ENCODE measurements around the gene PTPRN2. TPM values are rescaled to one million over a fixed set of nuclear protein-coding genes. Genes with fewer than 3 reads are reported as not detected.

The PTPRN2 gene
- total RNA-seq, 8 experiments from 2014 or later: 0.10 to 19.7 (median 10.8) TPM; not detected in 1

DNA sequence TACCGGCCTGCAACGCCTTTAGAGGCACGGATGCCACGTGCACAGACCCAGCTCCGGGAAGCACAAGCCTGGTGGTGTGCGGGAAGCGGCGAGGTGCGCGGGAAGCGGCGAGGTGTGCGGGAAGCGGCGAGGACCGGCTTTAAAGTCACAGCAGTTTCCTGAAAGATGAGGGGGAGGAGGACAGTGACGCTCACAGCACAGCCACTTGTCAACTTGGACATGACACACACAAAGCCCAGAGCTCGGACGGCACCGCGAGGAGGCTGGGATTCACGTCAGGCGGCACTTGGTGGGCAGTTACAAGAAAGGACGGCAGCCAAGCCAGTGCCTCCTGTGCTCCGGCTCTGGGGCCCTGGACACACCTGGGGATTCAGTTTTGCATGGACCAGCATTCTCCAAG is 724.9 kb downstream of the PTPRN2 start:
- H3K4me1 ChIP-seq (replicated peaks in 1 of 2): peaks cover 0 to 35% of the 10 kb centered on the region in 2 donors
- WGBS, 10 experiments: 60 to 86% (median 68%) methylated on average over 1 to 16 of the region's 25 CpGs; no CpG with 5 or more reads in 5 of the 10 experiments
- no peak overlapping the region for H3K4me3 ChIP-seq
- in situ Hi-C loops (cut with MboI; ENCODE audit: low pct_unique_long_range_greater_than_20kb in 2 of 9, low sequenced_read_pairs in 9 of 9, unreplicated experiment in 9 of 9): no loop called here
- no peak overlapping the region for H3K27ac ChIP-seq
- ATAC-seq (replicated peaks in 6 of 8): peak in 4 of 8 experiments; percentile 11 to 45 (median 30)

DNA sequence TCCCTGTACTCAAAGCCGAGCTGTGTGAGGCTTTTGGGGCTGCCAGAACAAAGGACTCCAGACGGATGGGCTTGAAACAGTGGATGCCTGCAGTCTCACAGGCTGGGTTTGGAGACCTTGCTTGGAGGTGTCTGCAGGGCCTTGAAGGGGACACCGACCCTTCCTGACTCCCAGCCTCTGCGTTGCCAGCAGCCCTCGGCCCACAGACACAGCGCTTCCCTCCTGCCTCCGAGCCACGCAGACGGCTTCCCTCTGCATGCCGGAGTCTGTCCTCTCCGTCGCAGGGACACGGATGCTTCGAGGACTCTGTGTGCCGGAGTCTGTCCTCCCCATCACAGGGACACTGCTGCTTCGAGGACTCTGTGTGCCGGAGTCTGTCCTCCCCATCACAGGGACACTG is 726.1 kb downstream of the PTPRN2 start:
- in situ Hi-C loops (cut with MboI; ENCODE audit: low pct_unique_long_range_greater_than_20kb in 2 of 9, low sequenced_read_pairs in 9 of 9, unreplicated experiment in 9 of 9): no loop called here
- Histone ChIP-seq H3K4me3 (no peak overlapping the region), H3K4me1 (replicated peaks in 1 of 2) (peaks cover 0 to 40% of the 10 kb centered on the region in 2 donors), H3K27ac (no peak overlapping the region)
- WGBS, 10 experiments: 20 to 40% methylated on average over 1 of the region's 17 CpGs; no CpG with 5 or more reads in 8 of the 10 experiments
- no peak for ATAC-seq (replicated peaks in 6 of 8)

DNA sequence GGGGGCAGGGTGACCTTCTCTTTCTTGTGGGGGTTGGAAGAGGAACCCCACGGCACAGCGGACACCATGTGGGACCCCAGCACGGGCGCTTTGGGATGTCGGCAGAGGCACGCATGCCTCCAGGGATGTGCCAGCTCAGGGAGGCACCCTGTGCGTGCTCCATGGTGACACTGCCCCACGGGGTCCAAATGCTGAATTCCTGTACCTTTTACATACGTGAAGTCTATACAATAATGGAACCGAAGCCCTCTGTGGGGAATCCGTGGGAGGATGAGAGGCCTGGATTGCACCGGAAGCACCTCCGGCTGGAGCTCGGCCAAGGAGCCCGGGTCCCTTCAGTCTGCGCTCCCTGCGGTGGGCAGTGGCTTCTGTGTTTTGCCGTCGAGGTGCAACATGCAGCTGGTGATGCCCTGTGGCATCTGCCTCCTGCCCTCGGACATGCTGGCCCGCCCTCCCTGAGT is 726.6 kb downstream of the PTPRN2 start:
- WGBS, 10 experiments: 48 to 100% (median 85%) methylated on average over 1 to 9 of the region's 21 CpGs; no CpG with 5 or more reads in 3 of the 10 experiments
- ATAC-seq (replicated peaks in 6 of 8): no peak
- peaks cover 0 to 36% of the 10 kb centered on the region in 2 donors for H3K4me1 ChIP-seq (replicated peaks in 1 of 2)
- peak overlapping the region in 1 of 2 donors; percentile 7 for H3K27ac ChIP-seq
- in situ Hi-C loops (cut with MboI; ENCODE audit: low pct_unique_long_range_greater_than_20kb in 2 of 9, low sequenced_read_pairs in 9 of 9, unreplicated experiment in 9 of 9): no loop called here
- H3K4me3 ChIP-seq: no peak overlapping the region

DNA sequence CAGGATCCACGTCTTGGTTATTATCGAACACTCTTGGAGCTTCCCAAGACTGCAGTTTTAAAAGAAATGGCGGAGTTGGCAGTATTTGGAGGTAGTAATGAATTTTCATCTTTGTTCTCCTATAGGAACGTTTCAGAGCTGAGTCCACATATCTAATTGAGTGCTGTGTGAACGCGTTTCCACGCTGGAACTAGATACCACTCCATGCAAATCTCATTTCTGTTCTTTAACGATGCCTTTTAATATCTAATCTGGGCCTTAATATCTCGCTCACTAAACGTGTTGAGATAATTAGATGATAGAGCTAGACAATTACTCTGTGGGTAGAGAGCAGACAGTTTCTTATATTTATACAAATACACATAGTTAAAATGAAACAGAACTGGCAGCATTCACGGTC is 727.2 kb downstream of the PTPRN2 start:
- peaks cover 0 to 36% of the 10 kb centered on the region in 2 donors for H3K4me1 ChIP-seq (replicated peaks in 1 of 2)
- H3K4me3 ChIP-seq: no peak overlapping the region
- H3K27ac ChIP-seq: peak overlapping the region in 1 of 2 donors; percentile 7
- 23 to 88% (median 48%) methylated on average over 2 to 8 of the region's 11 CpGs; no CpG with 5 or more reads in 3 of the 10 experiments for WGBS, 10 experiments
- in situ Hi-C loops (cut with MboI; ENCODE audit: low pct_unique_long_range_greater_than_20kb in 2 of 9, low sequenced_read_pairs in 9 of 9, unreplicated experiment in 9 of 9): no loop called here
- no peak for ATAC-seq (replicated peaks in 6 of 8)

DNA sequence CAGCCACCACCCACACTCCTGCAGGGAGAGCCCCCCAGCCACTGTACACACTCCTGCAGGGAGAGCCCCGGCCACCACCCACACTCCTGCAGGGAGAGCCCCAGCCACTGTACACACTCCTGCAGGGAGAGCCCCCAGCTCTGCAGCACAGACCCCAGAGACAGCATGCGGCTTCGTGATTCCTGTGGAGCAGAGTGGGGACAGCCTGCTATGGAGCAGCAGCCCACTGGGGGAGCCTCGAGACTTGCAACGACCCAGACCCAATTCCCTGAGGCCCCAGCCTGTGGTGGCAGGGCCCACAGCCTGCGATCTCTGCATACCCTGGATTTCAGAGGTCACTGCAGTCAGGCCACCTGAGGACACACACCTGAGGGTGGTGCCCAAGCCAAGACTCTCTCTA is 727.7 kb downstream of the PTPRN2 start:
- no peak overlapping the region for H3K27ac ChIP-seq
- no peak overlapping the region for H3K4me3 ChIP-seq
- peaks cover 0 to 36% of the 10 kb centered on the region in 2 donors for H3K4me1 ChIP-seq (replicated peaks in 1 of 2)
- in situ Hi-C loops (cut with MboI; ENCODE audit: low pct_unique_long_range_greater_than_20kb in 2 of 9, low sequenced_read_pairs in 9 of 9, unreplicated experiment in 9 of 9): no loop called here
- ATAC-seq (replicated peaks in 6 of 8): peak in 1 of 8 experiments; percentile 55
- 0% methylated on average over 2 of the region's 6 CpGs; no CpG with 5 or more reads in 9 of the 10 experiments for WGBS, 10 experiments

DNA sequence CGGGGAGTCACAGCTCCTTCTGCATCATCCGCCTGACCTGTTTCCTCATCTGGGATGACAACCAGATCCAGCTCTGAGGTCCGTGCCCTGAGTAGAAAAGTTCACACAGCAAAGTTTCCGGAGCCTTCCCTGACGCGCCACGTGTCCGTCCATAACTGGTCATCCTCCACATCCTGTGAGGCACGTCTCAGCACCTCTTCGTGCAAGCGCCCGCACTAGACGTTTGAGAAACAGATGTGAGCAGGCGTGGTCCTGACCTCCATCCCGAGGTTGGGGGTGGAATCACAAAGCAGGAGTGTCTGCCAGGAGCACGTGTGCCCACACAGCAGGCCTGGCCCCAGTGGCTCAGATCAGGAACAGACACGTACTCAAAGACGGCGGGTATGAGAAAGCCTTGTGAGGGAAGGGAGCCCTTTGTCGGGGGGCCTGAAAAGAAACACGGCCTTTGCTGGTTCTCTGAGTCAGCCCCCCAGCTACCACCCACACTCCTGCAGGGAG is 730.0 kb downstream of the PTPRN2 start:
- no peak for ATAC-seq (replicated peaks in 6 of 8)
- Histone ChIP-seq H3K27ac (no peak overlapping the region), H3K4me1 (replicated peaks in 1 of 2) (peaks cover 0 to 40% of the 10 kb centered on the region in 2 donors), H3K4me3 (no peak overlapping the region)
- in situ Hi-C loops (cut with MboI; ENCODE audit: low pct_unique_long_range_greater_than_20kb in 2 of 9, low sequenced_read_pairs in 9 of 9, unreplicated experiment in 9 of 9): no loop called here
- WGBS, 10 experiments: 8 to 77% (median 73%) methylated on average over 6 to 14 of the region's 21 CpGs; no CpG with 5 or more reads in 7 of the 10 experiments

DNA sequence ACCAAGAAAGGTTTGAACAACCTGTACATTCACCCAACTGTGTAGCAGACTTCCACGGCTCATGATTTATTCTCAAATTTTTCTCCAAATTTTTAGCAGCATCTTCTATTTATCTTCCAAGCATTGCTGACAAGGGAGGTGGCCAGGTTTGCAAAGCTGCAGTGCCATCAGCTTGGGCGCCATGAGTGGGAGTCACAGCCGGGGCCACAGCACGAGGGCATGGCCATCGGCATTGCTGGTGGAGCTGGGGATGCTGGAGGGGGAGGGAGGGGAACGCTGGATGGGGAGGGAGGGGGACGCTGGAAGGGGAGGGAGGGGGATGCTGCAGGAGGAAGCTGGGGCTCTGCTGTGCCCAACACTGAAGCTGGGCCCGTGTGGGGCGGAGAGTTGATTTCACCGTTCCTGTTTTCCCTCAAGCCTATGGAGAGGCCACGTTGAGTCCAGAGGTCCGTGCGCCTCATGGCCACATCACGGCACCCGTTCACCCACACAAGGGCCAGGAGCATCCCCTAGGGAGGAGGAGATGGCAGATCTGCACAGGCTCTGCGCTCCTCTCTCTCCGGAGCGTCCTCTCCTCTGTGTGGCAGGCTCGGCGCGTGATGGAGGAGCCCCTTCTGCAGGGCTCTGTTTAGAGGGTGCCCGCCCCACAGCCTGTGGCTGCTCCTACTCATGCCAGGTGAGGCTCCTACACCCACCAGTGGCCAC is 730.6 kb downstream of the PTPRN2 start:
- Histone ChIP-seq H3K4me1 (replicated peaks in 1 of 2) (peaks cover 0 to 34% of the 10 kb centered on the region in 2 donors), H3K27ac (no peak overlapping the region), H3K4me3 (no peak overlapping the region)
- no peak for ATAC-seq (replicated peaks in 6 of 8)
- in situ Hi-C loops (cut with MboI; ENCODE audit: low pct_unique_long_range_greater_than_20kb in 2 of 9, low sequenced_read_pairs in 9 of 9, unreplicated experiment in 9 of 9): no loop called here
- WGBS, 10 experiments: 17 to 100% (median 69%) methylated on average over 1 to 6 of the region's 22 CpGs; no CpG with 5 or more reads in 2 of the 10 experiments

DNA sequence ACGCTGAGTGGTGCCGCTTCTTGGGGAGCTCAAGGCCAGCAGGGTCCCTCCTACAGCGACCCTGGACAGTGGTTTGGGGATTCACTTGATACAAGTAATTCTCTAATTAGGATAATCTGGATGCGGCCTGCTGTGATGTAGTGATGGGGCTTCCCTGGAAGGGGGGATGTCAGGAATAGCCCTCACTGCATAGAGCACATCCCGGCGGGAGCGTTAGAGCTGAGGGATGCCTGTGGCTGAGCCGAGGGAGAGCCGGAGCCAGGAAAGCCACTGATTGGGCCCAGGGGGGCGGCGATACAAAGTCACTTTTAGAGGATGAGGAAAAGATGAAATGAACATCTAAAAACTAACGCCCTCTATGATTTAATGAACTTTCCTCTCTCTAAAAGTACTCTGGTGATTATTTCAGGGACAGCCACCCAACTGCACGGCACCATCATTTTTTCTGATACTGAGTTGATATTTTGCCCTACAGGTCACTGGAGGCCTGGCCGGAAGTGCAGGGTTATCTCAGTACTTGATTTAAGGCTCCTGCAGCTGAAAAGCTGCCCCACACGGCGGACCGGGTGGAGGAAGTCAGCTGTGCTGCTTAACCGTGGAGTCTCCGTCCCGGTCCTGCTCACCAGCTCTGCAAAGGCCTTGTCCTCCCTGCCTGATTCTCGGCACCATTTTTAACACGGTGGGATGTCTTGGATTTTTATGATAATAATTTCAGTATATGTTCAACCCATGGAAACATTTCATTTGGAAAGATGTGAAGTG is 732.0 kb downstream of the PTPRN2 start:
- in situ Hi-C loops (cut with MboI; ENCODE audit: low pct_unique_long_range_greater_than_20kb in 2 of 9, low sequenced_read_pairs in 9 of 9, unreplicated experiment in 9 of 9): no loop called here
- Histone ChIP-seq H3K4me3 (no peak overlapping the region), H3K27ac (no peak overlapping the region), H3K4me1 (replicated peaks in 1 of 2) (peaks cover 0 to 31% of the 10 kb centered on the region in 2 donors)
- ATAC-seq (replicated peaks in 6 of 8): no peak
- WGBS, 10 experiments: 0 to 100% (median 70%) methylated on average over 1 to 13 of the region's 22 CpGs

DNA sequence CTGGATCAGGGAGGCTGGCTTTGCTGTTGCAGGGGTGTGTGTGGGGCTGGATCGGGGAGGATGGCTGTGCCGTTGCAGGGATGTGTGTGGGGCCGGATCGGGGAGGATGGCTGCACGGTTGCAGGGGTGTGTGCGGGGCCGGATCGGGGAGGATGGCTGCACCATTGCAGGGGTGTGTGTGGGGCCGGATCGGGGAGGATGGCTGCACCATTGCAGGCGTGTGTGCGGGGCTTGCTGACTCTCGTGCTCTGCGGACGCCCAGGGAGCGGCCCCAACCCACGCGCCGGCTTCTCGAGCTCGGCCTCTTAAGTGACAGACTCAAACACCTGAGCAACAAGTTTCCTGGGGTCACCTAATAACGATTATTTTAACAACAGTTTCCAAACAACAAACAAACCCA is 732.6 kb downstream of the PTPRN2 start:
- WGBS, 10 experiments: no CpG with 5 or more reads among the region's 22 CpGs
- H3K27ac ChIP-seq: no peak overlapping the region
- H3K4me3 ChIP-seq: no peak overlapping the region
- ATAC-seq (replicated peaks in 6 of 8): no peak
- H3K4me1 ChIP-seq (replicated peaks in 1 of 2): peaks cover 0 to 25% of the 10 kb centered on the region in 2 donors
- in situ Hi-C loops (cut with MboI; ENCODE audit: low pct_unique_long_range_greater_than_20kb in 2 of 9, low sequenced_read_pairs in 9 of 9, unreplicated experiment in 9 of 9): no loop called here

DNA sequence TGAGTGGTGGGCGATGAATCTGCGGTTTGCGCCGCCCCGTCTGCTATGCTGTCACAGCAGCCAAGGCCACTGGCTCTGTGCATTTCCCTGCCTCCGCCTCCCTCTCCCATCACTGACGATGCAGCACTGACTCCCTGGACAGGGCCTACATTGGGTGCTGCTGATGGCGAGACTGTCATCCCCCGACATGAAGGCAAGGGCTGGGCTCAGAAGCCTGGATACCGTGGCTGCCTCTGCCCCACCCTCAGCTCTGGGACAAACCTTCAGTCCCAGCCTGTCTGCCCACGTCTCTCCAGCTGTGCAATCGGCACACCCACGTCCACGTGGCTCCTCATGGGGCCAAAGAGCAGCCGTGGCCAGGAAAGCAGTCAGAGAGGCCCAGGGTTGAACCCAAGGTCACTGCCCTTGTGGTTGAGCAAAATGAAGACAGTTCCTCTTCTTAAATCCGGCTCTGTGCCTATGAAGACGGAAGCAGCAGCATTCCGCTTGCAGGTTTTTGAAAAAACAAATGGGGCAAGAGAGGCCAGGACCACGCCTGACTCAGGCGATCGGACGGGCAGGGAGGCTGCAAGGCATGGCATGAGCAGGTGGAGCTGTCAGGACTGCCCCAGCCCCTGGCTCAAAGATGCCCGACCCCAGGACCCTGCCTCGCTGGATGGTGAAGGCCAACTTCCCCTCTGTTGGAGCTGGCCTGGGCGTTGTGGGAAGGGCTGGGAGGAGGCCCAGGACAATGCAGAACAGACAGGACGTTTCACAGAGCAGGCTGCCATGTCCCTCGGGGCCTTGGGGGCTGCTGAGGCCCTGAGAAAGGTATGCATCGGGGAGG is 733.3 kb downstream of the PTPRN2 start:
- ATAC-seq (replicated peaks in 6 of 8): peak in 4 of 8 experiments; percentile 29 to 44 (median 40)
- H3K4me1 ChIP-seq (replicated peaks in 1 of 2): peaks cover 0 to 24% of the 10 kb centered on the region in 2 donors
- in situ Hi-C loops (cut with MboI; ENCODE audit: low pct_unique_long_range_greater_than_20kb in 2 of 9, low sequenced_read_pairs in 9 of 9, unreplicated experiment in 9 of 9): no loop called here

DNA sequence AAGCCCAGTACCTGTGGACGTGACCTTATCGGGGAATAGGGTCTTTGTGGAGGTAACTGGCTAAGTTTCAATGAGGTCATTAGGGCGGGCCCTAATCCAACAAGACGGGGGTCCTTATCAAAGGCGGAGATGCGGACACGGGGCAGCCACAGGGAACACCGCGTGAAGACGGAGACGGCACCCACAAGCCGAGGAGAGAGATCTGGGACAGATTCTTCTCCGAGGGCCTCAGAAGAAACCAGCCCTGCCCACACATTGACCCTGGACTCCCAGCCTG is 733.9 kb downstream of the PTPRN2 start:
- H3K27ac ChIP-seq: peak overlapping the region in 1 of 2 donors; percentile 50
- H3K4me3 ChIP-seq: no peak overlapping the region
- peaks cover 0 to 24% of the 10 kb centered on the region in 2 donors for H3K4me1 ChIP-seq (replicated peaks in 1 of 2)
- no peak for ATAC-seq (replicated peaks in 6 of 8)
- in situ Hi-C loops (cut with MboI; ENCODE audit: low pct_unique_long_range_greater_than_20kb in 2 of 9, low sequenced_read_pairs in 9 of 9, unreplicated experiment in 9 of 9): no loop called here
- WGBS, 10 experiments: 25 to 96% (median 60%) methylated on average over 2 to 7 of the region's 13 CpGs; no CpG with 5 or more reads in 5 of the 10 experiments

More for the DNA sequence above, 733.3 kb downstream of the PTPRN2 start:
- no peak overlapping the region for H3K4me3 ChIP-seq
- 20 to 64% (median 55%) methylated on average over 1 to 12 of the region's 28 CpGs; no CpG with 5 or more reads in 4 of the 10 experiments for WGBS, 10 experiments
- H3K27ac ChIP-seq: peak overlapping the region in 1 of 2 donors; percentile 50

DNA sequence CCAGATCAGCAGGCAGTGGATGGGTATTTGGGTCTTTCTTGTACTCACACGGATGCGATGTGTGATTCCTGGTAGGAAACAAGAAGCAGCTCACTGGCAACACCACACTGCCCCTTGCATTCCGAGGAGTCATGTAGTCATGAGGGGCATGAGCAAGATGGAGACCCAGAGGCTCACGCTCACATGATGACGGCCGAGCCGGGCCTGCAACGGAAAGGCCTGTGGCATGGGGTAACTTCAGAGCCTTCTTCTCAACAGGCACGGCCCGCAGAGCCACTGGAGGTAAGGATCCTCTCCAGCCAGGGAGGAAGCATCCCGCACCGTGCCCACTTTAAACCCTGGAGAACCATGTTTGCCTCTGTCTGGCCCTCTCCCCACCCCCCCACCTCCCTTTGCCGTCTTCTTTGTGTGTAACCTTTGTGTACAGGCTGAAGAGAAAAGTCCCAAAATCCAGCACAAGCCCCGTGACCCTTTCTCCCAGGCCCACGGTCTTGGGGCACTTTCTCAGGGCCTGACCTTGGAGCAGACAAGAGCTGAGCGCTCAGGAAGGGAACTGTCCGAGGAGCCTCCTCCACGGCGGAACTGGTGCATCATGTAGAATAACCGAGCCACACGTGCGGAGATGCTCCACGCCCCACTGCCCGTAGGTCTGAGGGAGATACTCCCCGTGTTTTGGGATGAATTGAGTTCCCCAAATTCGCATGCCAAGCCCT is 734.4 kb downstream of the PTPRN2 start:
- ATAC-seq (replicated peaks in 6 of 8): no peak
- Histone ChIP-seq H3K4me3 (no peak overlapping the region), H3K4me1 (replicated peaks in 1 of 2) (peaks cover 0 to 24% of the 10 kb centered on the region in 2 donors), H3K27ac (no peak overlapping the region)
- WGBS, 10 experiments: 0 to 78% (median 53%) methylated on average over 1 to 13 of the region's 26 CpGs; no CpG with 5 or more reads in 4 of the 10 experiments
- in situ Hi-C loops (cut with MboI; ENCODE audit: low pct_unique_long_range_greater_than_20kb in 2 of 9, low sequenced_read_pairs in 9 of 9, unreplicated experiment in 9 of 9): no loop called here
